H9 (cell line): Measurements from ENCODE around the gene DACT2. TPM values are rescaled to one million over a fixed set of nuclear protein-coding genes. Genes with fewer than 3 reads are reported as not detected.

Source experiments
- DNase-seq: peaks from one replicate; pipeline ENCODE4 v3.0.0-alpha.2; 2017
- H2AFZ ChIP-seq: one replicate; pipeline ENCODE4 v1.6.1; 2013; ENCODE audit warnings: mild to moderate bottlenecking, low read length, control low read depth, moderate library complexity
- H2AK5ac ChIP-seq: 2 replicates; pipeline ENCODE4 v1.6.1; 2013; ENCODE audit warnings: low read length, control low read depth, mixed read lengths; ENCODE audit not compliant: insufficient read length
- H2BK120ac ChIP-seq: one replicate; pipeline ENCODE4 v1.6.1; 2013; ENCODE audit warnings: low read depth, mild to moderate bottlenecking, low read length, control low read depth, inconsistent platforms; ENCODE audit not compliant: poor library complexity, severe bottlenecking
- H2BK12ac ChIP-seq: 2 replicates; pipeline ENCODE4 v1.6.1; 2013; ENCODE audit warnings: low read length, control low read depth, mixed read lengths, low read depth; ENCODE audit not compliant: insufficient read length
- H2BK15ac ChIP-seq: 2 replicates; pipeline ENCODE4 v1.6.1; 2013; ENCODE audit warnings: low read depth, low read length, control low read depth
- H2BK20ac ChIP-seq: one replicate; pipeline ENCODE4 v1.6.1; 2013; ENCODE audit warnings: low read depth, mild to moderate bottlenecking, low read length, control low read depth, inconsistent platforms; ENCODE audit not compliant: poor library complexity, severe bottlenecking
- H2BK5ac ChIP-seq: 2 replicates; pipeline ENCODE4 v1.6.1; 2013; ENCODE audit warnings: low read length, control low read depth, mixed read lengths; ENCODE audit not compliant: insufficient read length
- H3K14ac ChIP-seq: 2 replicates; pipeline ENCODE4 v1.6.1; 2013; ENCODE audit warnings: low read length, control low read depth; ENCODE audit not compliant: insufficient read depth
- H3K18ac ChIP-seq: 2 replicates; pipeline ENCODE4 v1.6.1; 2013; ENCODE audit warnings: low read depth, mild to moderate bottlenecking, mixed read lengths, low read length, control low read depth; ENCODE audit not compliant: insufficient read length
- H3K23ac ChIP-seq: 2 replicates; pipeline ENCODE4 v1.6.1; 2013; ENCODE audit warnings: low read length, control low read depth, mixed read lengths, low read depth; ENCODE audit not compliant: insufficient read length
- H3K23me2 ChIP-seq: 2 replicates; pipeline ENCODE4 v1.6.1; 2013; ENCODE audit warnings: low read depth, mild to moderate bottlenecking, mixed read lengths, low read length, control low read depth; ENCODE audit not compliant: insufficient read length, poor library complexity, severe bottlenecking
- H3K27ac ChIP-seq: 2 replicates; pipeline ENCODE4 v1.5.1; 2013; ENCODE audit warnings: low read length, control low read depth, mixed read lengths, low read depth; ENCODE audit not compliant: insufficient read length
- H3K27me3 ChIP-seq: 2 replicates; pipeline ENCODE4 v1.6.1; 2013; ENCODE audit warnings: low read length, control low read depth, inconsistent platforms; ENCODE audit not compliant: insufficient read depth
- H3K4ac ChIP-seq: 2 replicates; pipeline ENCODE4 v1.6.1; 2013; ENCODE audit warnings: low read depth, mild to moderate bottlenecking, control low read depth, inconsistent platforms, low read length, moderate library complexity
- H3K4me1 ChIP-seq: 2 replicates; pipeline ENCODE4 v1.6.1; 2013; ENCODE audit warnings: low read length, control low read depth, inconsistent platforms; ENCODE audit not compliant: insufficient read depth
- H3K4me2 ChIP-seq: 2 replicates; pipeline ENCODE4 v1.6.1; 2013; ENCODE audit warnings: low read length, control low read depth, mixed read lengths; ENCODE audit not compliant: insufficient read length, insufficient read depth
- H3K56ac ChIP-seq: 2 replicates; pipeline ENCODE4 v1.6.1; 2013; ENCODE audit warnings: low read depth, mild to moderate bottlenecking, mixed read lengths, low read length, control low read depth; ENCODE audit not compliant: insufficient read length
- H3K79me1 ChIP-seq: 2 replicates; pipeline ENCODE4 v1.6.1; 2013; ENCODE audit warnings: low read depth, mild to moderate bottlenecking, moderate library complexity, low read length, control low read depth, inconsistent platforms; ENCODE audit not compliant: insufficient read depth, poor library complexity, severe bottlenecking
- H3K79me2 ChIP-seq: 2 replicates; pipeline ENCODE4 v1.6.1; 2013; ENCODE audit warnings: low read length, control low read depth, inconsistent platforms; ENCODE audit not compliant: insufficient read depth
- H3K9ac ChIP-seq: 2 replicates; pipeline ENCODE4 v1.6.1; 2013; ENCODE audit warnings: low read length, control low read depth, mixed read lengths; ENCODE audit not compliant: insufficient read length; ENCODE audit errors: extremely low read depth
- H3K9me3 ChIP-seq: one replicate; pipeline ENCODE4 v1.6.1; 2013; ENCODE audit warnings: low read depth, low read length, inconsistent platforms; ENCODE audit not compliant: control insufficient read depth
- H3T11ph ChIP-seq: one replicate; pipeline ENCODE4 v1.6.1; 2013; ENCODE audit warnings: mild to moderate bottlenecking, low read length, control low read depth, inconsistent platforms
- H4K20me1 ChIP-seq: one replicate; pipeline ENCODE4 v1.6.1; 2013; ENCODE audit not compliant: control insufficient read depth, insufficient read length, insufficient read depth
- H4K5ac ChIP-seq: 2 replicates; pipeline ENCODE4 v1.6.1; 2013; ENCODE audit warnings: low read depth, mild to moderate bottlenecking, mixed read lengths, low read length, control low read depth; ENCODE audit not compliant: insufficient read length
- H4K8ac ChIP-seq: replicated peaks from 2 replicates; pipeline ENCODE4 v1.6.1; 2013; ENCODE audit warnings: low read length, control low read depth, mixed read lengths, low read depth; ENCODE audit not compliant: insufficient read length
- H4K91ac ChIP-seq: 2 replicates; pipeline ENCODE4 v1.6.1; 2013; ENCODE audit warnings: low read depth, mild to moderate bottlenecking, moderate library complexity, mixed read lengths, low read length, control low read depth; ENCODE audit not compliant: insufficient read length
- H3K27ac Mint-ChIP-seq, 3 experiments: 2 replicates in 2 of 3; 3 replicates in 1 of 3; pipeline ENCODE4 v1.8.0; 2020 to 2021; ENCODE audit warnings: mixed read lengths in 3 of 3, mild to moderate bottlenecking in 1 of 3, moderate library complexity in 1 of 3
- H3K27me3 Mint-ChIP-seq: 2 replicates; pipeline ENCODE4 v1.8.0; 2021; ENCODE audit warnings: low read depth, mild to moderate bottlenecking, moderate library complexity, mixed read lengths
- H3K36me3 Mint-ChIP-seq, 3 experiments: 2 replicates in 2 of 3; 3 replicates in 1 of 3; pipeline ENCODE4 v1.8.0; 2020 to 2021; ENCODE audit warnings: low read depth in 3 of 3, mixed read lengths in 3 of 3; ENCODE audit not compliant: insufficient read depth in 1 of 3
- H3K4me1 Mint-ChIP-seq, 2 experiments: 2 replicates each; pipeline ENCODE4 v1.8.0; 2020; ENCODE audit warnings: mixed read lengths in 2 of 2
- H3K4me3 Mint-ChIP-seq, 2 experiments: 2 replicates in 1 of 2; 3 replicates in 1 of 2; pipeline ENCODE4 v1.8.0; 2020 to 2021; ENCODE audit warnings: mild to moderate bottlenecking in 2 of 2, mixed read lengths in 2 of 2, moderate library complexity in 1 of 2
- H3K9me3 Mint-ChIP-seq, 2 experiments: 2 replicates in 1 of 2; 3 replicates in 1 of 2; pipeline ENCODE4 v1.8.0; 2020; ENCODE audit warnings: mild to moderate bottlenecking in 2 of 2, mixed read lengths in 2 of 2, moderate library complexity in 1 of 2
- WGBS: extraction: QIAGEN DNeasy Blood & Tissue Kit; methylation state at CpG from one replicate; pipeline ENCODE4 v1.1.7; 2013; ENCODE audit warnings: missing lambda C conversion rate, low lambda C conversion rate, mixed read lengths; ENCODE audit not compliant: insufficient read length; ENCODE audit errors: extremely low coverage; 5-methylcytosine and 5-hydroxymethylcytosine counted together
- total RNA-seq: library from RNA; stranded (reverse); gene quantifications from 2 replicates; pipeline ENCODE4 v1.2.1, GENCODE V29; 2021
- TF ChIP-seq, protein P1 (sequence below): fragments of 200-600 bp; sonication (generic); conservative IDR thresholded peaks from 3 replicates; pipeline ENCODE4 v1.8.0; 2021; ENCODE audit warnings: antibody characterized with exemption, mild to moderate bottlenecking

Gene DACT2
- total RNA-seq, 1 experiment from 2014 or later, result 1.8 TPM

DNA sequence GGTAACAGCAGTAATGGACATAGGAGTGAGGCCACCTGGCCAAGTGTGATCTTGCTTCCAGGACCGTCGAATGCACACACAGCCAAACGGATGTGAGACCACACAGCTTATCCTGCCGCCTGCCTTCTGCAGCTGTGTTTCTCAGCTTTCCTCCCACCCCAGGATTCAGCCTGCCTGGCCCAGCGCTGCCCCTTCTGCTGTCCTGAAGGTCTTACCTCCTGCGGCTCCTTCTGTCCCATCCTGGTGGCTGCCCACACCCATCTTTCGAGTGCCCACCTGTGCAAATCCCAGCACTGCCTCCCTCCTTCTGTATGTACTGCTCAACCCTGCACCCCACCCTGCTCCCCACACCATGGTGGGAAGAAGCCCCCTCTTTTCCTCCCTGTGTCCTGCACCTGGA is 49.4 kb upstream of the DACT2 start:
- Histone ChIP-seq H3K56ac (no peak overlapping the region), H2BK120ac (no peak overlapping the region), H4K8ac (no peak overlapping the region), H2BK12ac (no peak overlapping the region), H3K18ac (no peak overlapping the region), H2BK20ac (no peak overlapping the region), H4K91ac (no peak overlapping the region), H4K5ac (no peak overlapping the region), H2BK15ac (no peak overlapping the region), H3K27me3 (no peaks in the 10 kb centered on the region), H3K9ac (no peak overlapping the region), H3K14ac (no peak overlapping the region), H3K27ac (no peak overlapping the region), H3K4me1 (no peaks in the 10 kb centered on the region), H3K4ac (no peak overlapping the region), H2AK5ac (no peak overlapping the region), H4K20me1 (no peaks in the 10 kb centered on the region), H2BK5ac (no peak overlapping the region), H3K79me2 (no peaks in the 10 kb centered on the region), H3K9me3 (no peaks in the 10 kb centered on the region), H3T11ph (no peak overlapping the region), H3K23me2 (no peaks in the 10 kb centered on the region), H2AFZ (no peak overlapping the region), H3K79me1 (no peaks in the 10 kb centered on the region), H3K23ac (no peak overlapping the region), H3K4me2 (no peak overlapping the region)
- peaks cover 0 to 7% (median 3%) of the 10 kb centered on the region in 3 experiments; a peak in 4 of 7 replicates for H3K36me3 Mint-ChIP-seq
- H3K9me3 Mint-ChIP-seq, result peaks cover 7 to 8% of the 10 kb centered on the region in 2 experiments
- no peak for DNase-seq
- no CpG with 5 or more reads among the region's 7 CpGs for WGBS
- TF ChIP-seq, protein P1, sequence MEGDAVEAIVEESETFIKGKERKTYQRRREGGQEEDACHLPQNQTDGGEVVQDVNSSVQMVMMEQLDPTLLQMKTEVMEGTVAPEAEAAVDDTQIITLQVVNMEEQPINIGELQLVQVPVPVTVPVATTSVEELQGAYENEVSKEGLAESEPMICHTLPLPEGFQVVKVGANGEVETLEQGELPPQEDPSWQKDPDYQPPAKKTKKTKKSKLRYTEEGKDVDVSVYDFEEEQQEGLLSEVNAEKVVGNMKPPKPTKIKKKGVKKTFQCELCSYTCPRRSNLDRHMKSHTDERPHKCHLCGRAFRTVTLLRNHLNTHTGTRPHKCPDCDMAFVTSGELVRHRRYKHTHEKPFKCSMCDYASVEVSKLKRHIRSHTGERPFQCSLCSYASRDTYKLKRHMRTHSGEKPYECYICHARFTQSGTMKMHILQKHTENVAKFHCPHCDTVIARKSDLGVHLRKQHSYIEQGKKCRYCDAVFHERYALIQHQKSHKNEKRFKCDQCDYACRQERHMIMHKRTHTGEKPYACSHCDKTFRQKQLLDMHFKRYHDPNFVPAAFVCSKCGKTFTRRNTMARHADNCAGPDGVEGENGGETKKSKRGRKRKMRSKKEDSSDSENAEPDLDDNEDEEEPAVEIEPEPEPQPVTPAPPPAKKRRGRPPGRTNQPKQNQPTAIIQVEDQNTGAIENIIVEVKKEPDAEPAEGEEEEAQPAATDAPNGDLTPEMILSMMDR, result no peak
- no peak overlapping the region for H3K4me3 Mint-ChIP-seq
- H3K4me1 Mint-ChIP-seq, result peaks cover 11 to 30% of the 10 kb centered on the region in 2 experiments
- H3K27me3 Mint-ChIP-seq, result peaks cover 12% of the 10 kb centered on the region
- no peak overlapping the region for H3K27ac Mint-ChIP-seq
